CD8-positive, alpha-beta memory T cell (primary cell): ENCODE results near the gene ITGAE. TPM values are rescaled to one million over a fixed set of nuclear protein-coding genes. Genes with fewer than 3 reads are reported as not detected.

Experiments
- CTCF ChIA-PET: fragments of 350-600 bp; sonication (Branson Sonifier 250); formaldehyde crosslinking; loops from one replicate; lab custom pipeline; 2021; ENCODE audit warnings: antibody characterized with exemption; lab: Charles Lee
- POLR2A ChIA-PET: fragments of 350-600 bp; sonication (Branson Sonifier 250); formaldehyde crosslinking; loops from one replicate; lab custom pipeline; 2021; ENCODE audit warnings: antibody characterized with exemption; lab: Charles Lee
- DNase-seq, 5 donors: peaks; one replicate each; pipeline versions ENCODE4 v3.0.0 to v3.0.0-alpha.2; 2020 to 2022; ENCODE audit warnings: mixed read lengths in 1 of 5
- H3K27ac ChIP-seq: one replicate; pipeline ENCODE4 v1.7.0; 2013; ENCODE audit warnings: low read depth, mild to moderate bottlenecking, low read length, moderate library complexity
- H3K27me3 ChIP-seq: 2 replicates; pipeline ENCODE4 v1.7.0; 2013; ENCODE audit warnings: low read length, mild to moderate bottlenecking; ENCODE audit not compliant: insufficient read depth, poor library complexity, severe bottlenecking
- H3K36me3 ChIP-seq: 2 replicates; pipeline ENCODE4 v1.7.0; 2013; ENCODE audit warnings: mild to moderate bottlenecking, low read length, moderate library complexity; ENCODE audit not compliant: insufficient read depth
- H3K4me1 ChIP-seq: 2 replicates; pipeline ENCODE4 v1.7.0; 2013; ENCODE audit warnings: mild to moderate bottlenecking, low read length, moderate library complexity; ENCODE audit not compliant: insufficient read depth
- H3K4me3 ChIP-seq: 2 replicates; pipeline ENCODE4 v1.7.0; 2013; ENCODE audit warnings: mild to moderate bottlenecking, low read length
- H3K9me3 ChIP-seq: 2 replicates; pipeline ENCODE4 v1.7.0; 2013; ENCODE audit warnings: mild to moderate bottlenecking, low read length
- H3K27ac Mint-ChIP-seq, 8 donors: one replicate each; pipeline ENCODE4 v1.8.0; 2020 to 2021; ENCODE audit warnings: mixed read lengths in 8 of 8, mild to moderate bottlenecking in 6 of 8, inconsistent platforms in 3 of 8, moderate library complexity in 3 of 8
- H3K27me3 Mint-ChIP-seq, 2 donors: one replicate each; pipeline ENCODE4 v1.8.0; 2020 to 2021; ENCODE audit warnings: mixed read lengths in 2 of 2, mild to moderate bottlenecking in 1 of 2, moderate library complexity in 1 of 2
- H3K36me3 Mint-ChIP-seq, 3 donors: one replicate each; pipeline ENCODE4 v1.8.0; 2020 to 2021; ENCODE audit warnings: mixed read lengths in 3 of 3, inconsistent platforms in 1 of 3, mild to moderate bottlenecking in 1 of 3
- H3K4me1 Mint-ChIP-seq, 3 donors: one replicate each; pipeline ENCODE4 v1.8.0; 2020 to 2021; ENCODE audit warnings: mixed read lengths in 3 of 3, inconsistent platforms in 1 of 3, mild to moderate bottlenecking in 1 of 3
- H3K4me3 Mint-ChIP-seq, 7 donors: one replicate each; pipeline ENCODE4 v1.8.0; 2020 to 2021; ENCODE audit warnings: mixed read lengths in 7 of 7, mild to moderate bottlenecking in 6 of 7, moderate library complexity in 4 of 7, inconsistent platforms in 2 of 7
- H3K9me3 Mint-ChIP-seq, 5 donors: one replicate each; pipeline ENCODE4 v1.8.0; 2020 to 2022; ENCODE audit warnings: mixed read lengths in 5 of 5, mild to moderate bottlenecking in 3 of 5, moderate library complexity in 2 of 5, inconsistent platforms in 1 of 5
- polyA plus RNA-seq: library from polyadenylated mRNA; unstranded; fragments of 300-500 nt; fragmentation: Illumina TruSeq; gene quantifications from one replicate; pipeline ENCODE4 v1.2.3, GENCODE V29; 2021
- total RNA-seq, 2 experiments: library from RNA; stranded (reverse); gene quantifications; one replicate each; pipeline ENCODE4 v1.2.3, GENCODE V29; 2021

ITGAE gene
- total and polyA plus RNA-seq, 3 experiments from 2014 or later = 46.6 to 66.6 (median 47.3) TPM

DNA sequence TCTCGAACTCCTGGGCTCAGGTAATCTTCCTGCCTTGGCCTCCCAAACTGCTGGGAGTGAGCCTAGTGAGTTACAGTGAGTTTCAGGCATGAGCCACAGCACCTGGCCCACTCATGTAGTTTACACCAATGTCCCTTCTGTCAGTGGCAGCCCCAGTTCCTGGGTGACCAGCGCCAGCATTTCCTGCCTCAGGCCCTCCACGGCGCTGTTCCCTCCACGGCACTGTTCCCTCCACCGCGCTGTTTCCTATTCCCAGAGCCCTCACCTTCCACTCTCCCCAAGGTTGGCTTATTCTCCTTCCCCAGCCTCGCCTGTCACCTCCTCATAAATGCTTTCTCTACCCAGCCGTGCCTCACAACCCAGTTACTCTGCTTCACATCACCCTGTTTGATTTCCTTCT is 32.6 kb downstream of the ITGAE start:
- Histone ChIP-seq H3K36me3 (no peaks in the 10 kb centered on the region), H3K27me3 (no peaks in the 10 kb centered on the region), H3K27ac (no peak overlapping the region), H3K4me3 (no peak overlapping the region), H3K4me1 (peaks cover 69% of the 10 kb centered on the region), H3K9me3 (no peaks in the 10 kb centered on the region)
- peaks cover 2 to 7% (median 6%) of the 10 kb centered on the region in 3 donors for H3K36me3 Mint-ChIP-seq
- H3K4me3 Mint-ChIP-seq = peak overlapping the region; percentile 33 to 86 (median 52)
- H3K27ac Mint-ChIP-seq = peak overlapping the region; percentile 69 to 96 (median 91)
- H3K4me1 Mint-ChIP-seq = peaks cover 74 to 95% (median 90%) of the 10 kb centered on the region in 3 donors
- peaks cover 0 to 3% of the 10 kb centered on the region in 2 donors for H3K27me3 Mint-ChIP-seq
- H3K9me3 Mint-ChIP-seq = no peaks in the 10 kb centered on the region
- POLR2A ChIA-PET = no interaction called here
- DNase-seq = no peak
- CTCF ChIA-PET = interaction anchor here (1.0 to 1.4 kb wide), 2 partner anchors 28 to 78 kb away, joined by 3 to 5 read pairs; partner anchors contain the start of gene NCBP3

DNA sequence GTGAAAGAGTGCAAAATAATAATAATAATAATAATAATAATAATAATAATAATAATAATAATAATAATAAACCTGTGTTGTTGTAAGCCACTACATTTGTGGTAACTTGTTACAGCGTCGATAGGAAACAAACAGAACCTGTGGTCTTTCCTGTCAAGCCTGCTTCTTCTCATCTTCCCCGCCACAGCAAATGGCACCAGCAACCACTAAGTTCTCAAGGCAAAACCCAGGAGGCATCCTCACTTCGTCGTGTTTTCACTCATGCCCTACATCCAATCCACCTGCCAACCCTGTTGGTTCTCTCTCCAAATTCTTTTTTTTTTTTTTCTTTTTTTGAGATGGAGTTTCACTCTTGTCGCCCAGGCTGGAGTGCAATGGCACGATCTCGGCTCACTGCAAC is 34.2 kb downstream of the ITGAE start:
- H3K4me1 ChIP-seq = peaks cover 72% of the 10 kb centered on the region
- DNase-seq = peak in 3 of 5 donors; percentile 36 to 73 (median 72)
- H3K27me3 ChIP-seq = no peaks in the 10 kb centered on the region
- H3K36me3 ChIP-seq = no peaks in the 10 kb centered on the region
- POLR2A ChIA-PET = interaction anchor here (0.6 to 1.4 kb wide), 3 partner anchors 10 to 33 kb away, joined by 3 to 9 read pairs (median 3); no protein-coding TSS in a partner anchor
- Mint-ChIP-seq H3K4me3 (peak overlapping the region; percentile 15 to 71 (median 43)), H3K36me3 (peaks cover 2 to 8% (median 5%) of the 10 kb centered on the region in 3 donors), H3K9me3 (no peaks in the 10 kb centered on the region), H3K4me1 (peaks cover 70 to 94% (median 83%) of the 10 kb centered on the region in 3 donors), H3K27me3 (peaks cover 0 to 3% of the 10 kb centered on the region in 2 donors), H3K27ac (peak overlapping the region; percentile 74 to 100 (median 89))
- no peaks in the 10 kb centered on the region for H3K9me3 ChIP-seq
- CTCF ChIA-PET = interaction anchor here (0.8 to 2.2 kb wide), 6 partner anchors 11 to 80 kb away, joined by 3 to 11 read pairs (median 4); no protein-coding TSS in a partner anchor
- H3K27ac ChIP-seq = no peak overlapping the region
- no peak overlapping the region for H3K4me3 ChIP-seq

- Histone ChIP-seq H3K9me3 (no peaks in the 10 kb centered on the region), H3K27me3 (no peaks in the 10 kb centered on the region), H3K36me3 (no peaks in the 10 kb centered on the region), H3K4me3 (no peak overlapping the region), H3K4me1 (peaks cover 65% of the 10 kb centered on the region), H3K27ac (peak overlapping the region; percentile 72)
- no peaks in the 10 kb centered on the region for H3K9me3 Mint-ChIP-seq
- H3K36me3 Mint-ChIP-seq = peaks cover 2 to 11% (median 8%) of the 10 kb centered on the region in 3 donors
- H3K4me3 Mint-ChIP-seq = peak overlapping the region; percentile 83 to 100 (median 95)
- H3K4me1 Mint-ChIP-seq = peaks cover 68 to 92% (median 79%) of the 10 kb centered on the region in 3 donors
- peak overlapping the region; percentile 95 to 100 (median 100) for H3K27ac Mint-ChIP-seq
- ChIA-PET CTCF (interaction anchor here (0.8 to 2.2 kb wide), 6 partner anchors 10 to 81 kb away, joined by 3 to 11 read pairs (median 4); no protein-coding TSS in a partner anchor), POLR2A (interaction anchor here (0.9 to 1.2 kb wide), 3 partner anchors 22 to 33 kb away, joined by 3 to 11 read pairs (median 6); no protein-coding TSS in a partner anchor)
- peaks cover 0 to 3% of the 10 kb centered on the region in 2 donors for H3K27me3 Mint-ChIP-seq
- no peak for DNase-seq
These were observed 35.0 kb downstream of the ITGAE start for GRCh38 chr17:3765981-3766380.

- Mint-ChIP-seq H3K27ac (peak overlapping the region; percentile 95 to 100 (median 100)), H3K27me3 (peaks cover 0 to 3% of the 10 kb centered on the region in 2 donors), H3K4me3 (peak overlapping the region; percentile 83 to 100 (median 95)), H3K4me1 (peaks cover 48 to 77% (median 66%) of the 10 kb centered on the region in 3 donors), H3K9me3 (no peaks in the 10 kb centered on the region), H3K36me3 (peaks cover 2 to 26% (median 15%) of the 10 kb centered on the region in 3 donors)
- no peak for DNase-seq
- CTCF ChIA-PET = interaction anchor here (2.0 to 5.9 kb wide), 2 partner anchors 11 to 26 kb away, joined by 7 to 36 read pairs; no protein-coding TSS in a partner anchor
- no peaks in the 10 kb centered on the region for H3K27me3 ChIP-seq
- peak overlapping the region; percentile 68 for H3K27ac ChIP-seq
- H3K4me3 ChIP-seq = peak overlapping the region; percentile 44
- POLR2A ChIA-PET = interaction anchor here (1.1 to 1.5 kb wide), 3 partner anchors 11 to 32 kb away, joined by 4 to 6 read pairs (median 5); no protein-coding TSS in a partner anchor
- no peaks in the 10 kb centered on the region for H3K36me3 ChIP-seq
- H3K9me3 ChIP-seq = no peaks in the 10 kb centered on the region
- peaks cover 49% of the 10 kb centered on the region for H3K4me1 ChIP-seq
These were observed 37.2 kb downstream of the ITGAE start for GRCh38 chr17:3763777-3764170.

DNA sequence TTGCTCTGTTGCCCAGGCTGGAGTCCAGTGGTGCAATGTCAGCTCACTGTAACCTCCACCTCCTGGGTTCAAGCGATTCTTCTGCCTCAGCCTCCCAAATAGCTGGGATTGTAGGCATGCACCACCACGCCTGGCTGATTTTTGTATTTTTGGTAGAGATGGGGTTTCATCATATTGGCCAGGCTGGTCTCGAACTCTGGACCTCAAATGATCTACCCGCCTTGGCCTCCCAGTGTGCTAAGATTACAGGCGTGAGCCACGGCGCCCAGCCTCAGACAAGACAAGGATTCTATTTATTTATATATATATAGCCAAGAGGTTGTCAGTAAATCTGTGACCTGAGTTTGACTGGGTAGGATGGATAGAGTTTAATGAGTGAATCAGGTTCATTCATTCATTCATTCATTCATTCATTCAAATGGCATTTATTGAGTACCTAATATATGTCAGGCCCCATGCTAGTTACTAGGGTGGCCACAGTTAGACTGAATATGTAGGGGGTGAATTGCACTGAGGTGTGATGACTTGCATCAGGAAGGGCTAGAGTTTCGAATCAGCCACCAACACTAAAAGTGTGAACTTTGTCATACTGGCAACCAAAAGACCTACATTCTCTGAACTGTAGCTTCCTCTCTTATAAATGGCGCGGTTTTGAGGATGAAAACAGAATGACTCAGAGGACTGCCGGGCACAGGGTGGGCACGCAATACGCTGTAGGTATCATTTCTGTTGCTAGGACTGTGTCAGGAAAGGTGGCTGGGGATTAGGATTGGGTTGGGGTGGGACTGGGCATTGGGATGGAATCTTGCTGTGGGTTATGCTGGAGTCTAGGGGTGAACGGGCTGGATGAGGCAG is 37.8 kb downstream of the ITGAE start:
- ChIA-PET POLR2A (interaction anchor here (1.1 to 1.5 kb wide), 3 partner anchors 10 to 33 kb away, joined by 4 to 6 read pairs (median 5); no protein-coding TSS in a partner anchor), CTCF (interaction anchor here (1.1 to 5.9 kb wide), 3 partner anchors 10 to 42 kb away, joined by 3 to 36 read pairs (median 7); no protein-coding TSS in a partner anchor)
- H3K9me3 Mint-ChIP-seq = no peaks in the 10 kb centered on the region
- H3K36me3 Mint-ChIP-seq = peaks cover 0 to 26% (median 11%) of the 10 kb centered on the region in 3 donors
- peak overlapping the region; percentile 95 to 100 (median 100) for H3K27ac Mint-ChIP-seq
- peak overlapping the region; percentile 44 for H3K4me3 ChIP-seq
- H3K27me3 Mint-ChIP-seq = peaks cover 0 to 3% of the 10 kb centered on the region in 2 donors
- peak in 3 of 5 donors; percentile 44 to 70 (median 69) for DNase-seq
- H3K36me3 ChIP-seq = no peaks in the 10 kb centered on the region
- peaks cover 42 to 71% (median 59%) of the 10 kb centered on the region in 3 donors for H3K4me1 Mint-ChIP-seq
- no peaks in the 10 kb centered on the region for H3K27me3 ChIP-seq
- H3K4me1 ChIP-seq = peaks cover 45% of the 10 kb centered on the region
- peak overlapping the region; percentile 68 for H3K27ac ChIP-seq
- peak overlapping the region; percentile 83 to 100 (median 95) for H3K4me3 Mint-ChIP-seq
- H3K9me3 ChIP-seq = no peaks in the 10 kb centered on the region

- Histone ChIP-seq H3K27ac (no peak overlapping the region), H3K4me1 (peaks cover 36% of the 10 kb centered on the region), H3K36me3 (no peaks in the 10 kb centered on the region), H3K27me3 (no peaks in the 10 kb centered on the region), H3K9me3 (no peaks in the 10 kb centered on the region), H3K4me3 (no peak overlapping the region)
- Mint-ChIP-seq H3K4me1 (peaks cover 33 to 60% (median 49%) of the 10 kb centered on the region in 3 donors), H3K4me3 (peak overlapping the region in 1 of 7 donors; percentile 36), H3K27ac (peak overlapping the region in 2 of 8 donors; percentile 61 to 84), H3K9me3 (no peaks in the 10 kb centered on the region), H3K27me3 (peaks cover 0 to 3% of the 10 kb centered on the region in 2 donors), H3K36me3 (peaks cover 0 to 36% (median 11%) of the 10 kb centered on the region in 3 donors)
- ChIA-PET CTCF (interaction anchor here (0.7 to 5.9 kb wide), 3 partner anchors 24 to 1484 kb away, joined by 3 to 36 read pairs (median 7); no protein-coding TSS in a partner anchor), POLR2A (no interaction called here)
- peak in 1 of 5 donors; percentile 47 for DNase-seq
These were observed 39.0 kb downstream of the ITGAE start for GRCh38 chr17:3761918-3762380.
